Lower lobe of right lung (tissue), 2 donors: ENCODE measurements around the gene PDE4D. TPM values are rescaled to one million over a fixed set of nuclear protein-coding genes. Genes with fewer than 3 reads are reported as not detected.

ENCODE experiments used
- ATAC-seq, 2 donors: fragments of 200-7000 bp; cut with Tn5 transposase; one replicate each; pipeline ENCODE4 v1.9.1; 2020 to 2022; ENCODE audit warnings: mild to moderate bottlenecking in 2 of 2, moderate library complexity in 2 of 2
- DNase-seq: peaks from one replicate; pipeline ENCODE4 v3.0.0-alpha.2; 2020
- H3K27ac ChIP-seq: fragments of 200-600 bp; one replicate; pipeline ENCODE4 v1.8.0; 2022
- H3K27me3 ChIP-seq: fragments of 200-600 bp; one replicate; pipeline ENCODE4 v1.8.0; 2022; ENCODE audit warnings: low read depth
- H3K36me3 ChIP-seq: fragments of 200-600 bp; one replicate; pipeline ENCODE4 v1.8.0; 2022; ENCODE audit warnings: mild to moderate bottlenecking
- H3K4me1 ChIP-seq: fragments of 200-600 bp; one replicate; pipeline ENCODE4 v1.8.0; 2022
- H3K4me3 ChIP-seq: fragments of 200-600 bp; one replicate; pipeline ENCODE4 v1.8.0; 2022; ENCODE audit warnings: mild to moderate bottlenecking
- H3K9me3 ChIP-seq: fragments of 200-600 bp; one replicate; pipeline ENCODE4 v1.8.0; 2022
- intact Hi-C: fragments of 100-400 bp; cut with DNase I; formaldehyde crosslinking; loops from one replicate; pipeline ENCODE4 v1.11.0; 2022
- total RNA-seq: library from RNA; stranded (reverse); fragmentation: NEBNext Ultra II Directional; extraction: Animal tissue kit (Norgen Biotek cat#: 25700); gene quantifications from one replicate; pipeline ENCODE4 v1.2.1, GENCODE V29; 2021
- TF ChIP-seq, protein P1 (sequence below): fragments of 200-600 bp; IDR thresholded peaks from one replicate; pipeline ENCODE4 v1.8.0; 2022; ENCODE audit warnings: antibody characterized with exemption, mild to moderate bottlenecking
- donor health status: DM: no; HTN: yes; CAD: no; lungs with severe emphysema.

PDE4D gene
- total RNA-seq, 1 donor from 2014 or later: 71.3 TPM

DNA sequence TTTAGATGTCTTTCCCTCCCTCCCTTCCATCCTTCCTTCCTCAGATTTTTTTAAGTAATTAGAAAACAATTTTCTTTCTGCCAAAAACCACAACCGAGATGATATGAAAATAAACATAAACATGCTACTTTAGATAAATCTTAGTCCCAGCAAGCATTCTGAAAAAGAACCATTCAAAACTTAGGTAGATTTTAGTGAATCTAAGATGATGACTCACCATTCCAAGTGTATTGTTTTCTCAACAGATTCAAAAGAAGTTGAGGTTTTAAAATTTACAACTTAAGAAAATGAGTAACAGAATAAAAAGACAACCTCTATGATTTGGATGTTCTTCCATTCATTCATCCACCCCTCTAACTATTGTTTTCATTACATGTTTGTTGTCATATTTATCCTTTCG, 465.1 kb downstream of the PDE4D start:
- no peak overlapping the region for H3K27ac ChIP-seq
- no peaks in the 10 kb centered on the region for H3K4me1 ChIP-seq
- no peak for DNase-seq
- no peak for ATAC-seq
- H3K36me3 ChIP-seq: no peaks in the 10 kb centered on the region
- H3K27me3 ChIP-seq: no peaks in the 10 kb centered on the region
- TF ChIP-seq, protein P1, sequence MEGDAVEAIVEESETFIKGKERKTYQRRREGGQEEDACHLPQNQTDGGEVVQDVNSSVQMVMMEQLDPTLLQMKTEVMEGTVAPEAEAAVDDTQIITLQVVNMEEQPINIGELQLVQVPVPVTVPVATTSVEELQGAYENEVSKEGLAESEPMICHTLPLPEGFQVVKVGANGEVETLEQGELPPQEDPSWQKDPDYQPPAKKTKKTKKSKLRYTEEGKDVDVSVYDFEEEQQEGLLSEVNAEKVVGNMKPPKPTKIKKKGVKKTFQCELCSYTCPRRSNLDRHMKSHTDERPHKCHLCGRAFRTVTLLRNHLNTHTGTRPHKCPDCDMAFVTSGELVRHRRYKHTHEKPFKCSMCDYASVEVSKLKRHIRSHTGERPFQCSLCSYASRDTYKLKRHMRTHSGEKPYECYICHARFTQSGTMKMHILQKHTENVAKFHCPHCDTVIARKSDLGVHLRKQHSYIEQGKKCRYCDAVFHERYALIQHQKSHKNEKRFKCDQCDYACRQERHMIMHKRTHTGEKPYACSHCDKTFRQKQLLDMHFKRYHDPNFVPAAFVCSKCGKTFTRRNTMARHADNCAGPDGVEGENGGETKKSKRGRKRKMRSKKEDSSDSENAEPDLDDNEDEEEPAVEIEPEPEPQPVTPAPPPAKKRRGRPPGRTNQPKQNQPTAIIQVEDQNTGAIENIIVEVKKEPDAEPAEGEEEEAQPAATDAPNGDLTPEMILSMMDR: no peak
- H3K4me3 ChIP-seq: no peak overlapping the region
- intact Hi-C loops: no loop called here
- H3K9me3 ChIP-seq: no peaks in the 10 kb centered on the region

DNA sequence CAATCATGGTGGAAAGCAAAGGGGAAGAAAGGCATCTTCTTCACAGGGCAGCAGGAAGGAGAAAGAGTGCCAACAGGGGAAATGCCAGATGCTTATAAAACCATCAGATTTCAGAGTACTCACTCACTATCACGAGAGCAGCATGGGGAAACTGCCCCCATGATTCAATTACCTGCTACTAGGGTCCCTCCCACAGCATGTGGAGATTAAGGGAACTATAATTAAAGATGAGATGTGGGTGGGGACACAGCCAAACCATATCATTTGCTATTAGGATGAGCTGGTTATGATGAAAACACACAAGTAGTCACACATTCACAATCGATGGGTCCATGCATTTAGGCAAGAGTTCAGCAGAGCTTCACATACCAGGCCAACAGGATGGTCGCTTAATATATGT, 469.0 kb downstream of the PDE4D start:
- H3K36me3 ChIP-seq: no peaks in the 10 kb centered on the region
- DNase-seq: no peak
- TF ChIP-seq, protein P1: no peak
- H3K9me3 ChIP-seq: no peaks in the 10 kb centered on the region
- H3K27me3 ChIP-seq: no peaks in the 10 kb centered on the region
- ATAC-seq: no peak
- H3K4me1 ChIP-seq: no peaks in the 10 kb centered on the region
- H3K4me3 ChIP-seq: no peak overlapping the region
- H3K27ac ChIP-seq: no peak overlapping the region
- intact Hi-C loops: no loop called here

DNA sequence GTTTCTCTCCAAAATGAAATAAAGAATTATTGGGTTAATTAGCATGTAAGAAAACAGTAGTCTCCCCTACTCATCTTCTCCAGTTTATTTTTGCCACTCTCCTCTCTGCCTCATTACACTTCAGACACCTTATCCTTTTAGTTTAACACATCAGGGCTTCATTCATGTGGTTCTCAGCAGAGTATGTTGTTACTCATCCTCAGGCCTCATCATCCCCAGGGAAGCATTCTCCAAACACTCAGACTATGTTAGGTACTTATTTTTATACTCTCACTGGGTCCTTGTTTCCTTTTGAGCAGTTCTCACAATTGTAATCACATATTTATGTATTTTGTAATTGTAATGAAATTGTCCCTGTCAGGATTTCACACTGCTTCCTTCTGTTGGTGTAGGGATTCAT, 470.5 kb downstream of the PDE4D start:
- H3K27ac ChIP-seq: no peak overlapping the region
- intact Hi-C loops: no loop called here
- no peak for DNase-seq

DNA sequence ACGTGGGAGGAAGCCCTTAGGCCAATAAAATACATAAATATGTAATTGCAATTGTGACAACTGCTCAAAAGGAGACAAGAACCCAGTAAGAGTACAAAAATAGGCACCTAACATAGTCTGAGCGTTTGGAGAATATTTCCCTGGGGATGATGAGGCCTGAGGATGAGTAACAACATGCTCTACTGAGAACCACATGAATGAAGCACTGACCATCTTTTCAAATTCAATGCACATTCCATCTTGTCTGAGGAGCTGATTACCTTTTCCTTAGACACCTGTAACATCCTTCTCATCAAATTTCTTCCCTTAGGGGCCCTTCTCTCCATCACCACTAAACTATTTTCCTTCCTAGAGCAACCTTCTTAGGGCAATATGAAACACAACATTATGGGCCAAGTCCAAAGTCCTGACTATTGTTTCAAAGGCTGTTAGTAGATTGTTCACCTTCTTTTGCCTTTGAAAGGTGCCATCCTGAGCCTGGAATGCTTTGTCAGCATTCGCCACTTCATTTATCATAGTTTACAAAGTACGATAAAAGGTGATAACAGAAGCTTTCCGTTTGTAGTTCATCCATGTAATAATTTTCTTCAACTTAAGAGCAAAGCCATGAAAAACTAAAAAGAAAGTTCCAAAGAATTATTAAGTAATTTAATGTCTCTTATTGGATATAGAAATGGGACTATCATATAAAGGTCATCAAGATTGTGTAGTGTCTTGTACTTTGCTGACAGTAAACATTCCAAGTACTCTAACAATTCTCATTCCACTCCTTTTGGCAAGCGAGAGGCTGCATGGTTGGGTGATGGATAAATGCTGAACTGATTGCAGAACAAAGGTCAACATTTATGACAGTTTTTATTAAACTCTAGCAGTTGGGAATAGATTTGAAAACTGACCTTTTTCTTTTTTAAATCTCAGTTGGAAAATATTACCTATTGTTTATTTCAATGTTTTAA, 471.3 kb downstream of the PDE4D start:
- no peak for DNase-seq
- no peaks in the 10 kb centered on the region for H3K27me3 ChIP-seq
- intact Hi-C loops: no loop called here
- no peak for ATAC-seq
- H3K4me3 ChIP-seq: no peak overlapping the region
- TF ChIP-seq, protein P1: no peak
- no peak overlapping the region for H3K27ac ChIP-seq
- H3K4me1 ChIP-seq: no peaks in the 10 kb centered on the region
- H3K36me3 ChIP-seq: no peaks in the 10 kb centered on the region
- no peaks in the 10 kb centered on the region for H3K9me3 ChIP-seq

More for the DNA sequence above, 470.5 kb downstream of the PDE4D start:
- no peak overlapping the region for H3K4me3 ChIP-seq
- no peaks in the 10 kb centered on the region for H3K4me1 ChIP-seq
- H3K9me3 ChIP-seq: no peaks in the 10 kb centered on the region
- no peaks in the 10 kb centered on the region for H3K36me3 ChIP-seq
- no peaks in the 10 kb centered on the region for H3K27me3 ChIP-seq
- TF ChIP-seq, protein P1: no peak
- no peak for ATAC-seq

DNA sequence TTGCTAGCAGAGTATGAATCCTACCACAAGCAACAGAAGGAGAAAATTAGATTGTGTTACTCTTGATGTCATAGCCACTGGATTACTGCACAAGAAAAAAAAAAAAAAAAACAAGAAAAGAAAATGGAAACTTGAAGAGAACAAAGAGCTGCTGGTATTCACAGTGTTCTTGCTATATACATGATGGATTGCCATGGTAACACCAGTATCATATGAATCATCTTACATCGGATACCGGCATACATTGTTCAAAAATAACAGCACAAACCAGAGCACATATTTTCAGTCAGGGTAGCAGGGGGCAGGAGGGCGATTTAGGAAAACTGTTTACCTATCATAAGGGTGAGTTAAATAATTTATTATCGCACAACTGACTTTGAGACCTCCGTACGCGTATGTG, 472.9 kb downstream of the PDE4D start:
- Histone ChIP-seq H3K36me3 (no peaks in the 10 kb centered on the region), H3K4me3 (no peak overlapping the region), H3K27ac (no peak overlapping the region), H3K4me1 (no peaks in the 10 kb centered on the region), H3K9me3 (no peaks in the 10 kb centered on the region), H3K27me3 (no peaks in the 10 kb centered on the region)
- ATAC-seq (no peak), DNase-seq (no peak)
- intact Hi-C loops: no loop called here
- TF ChIP-seq, protein P1: no peak
